Kasumi-1 (cell line): ENCODE results near the gene NACA.

Experiments used
- DNase-seq, 2 experiments: peaks; one replicate each; lab custom pipeline; 2025; lab: John Stamatoyannopoulos, UW

NACA gene

GRCh38 chr12:56687223-56688128 is 37.6 kb downstream of the NACA start:
- peak; percentile 29 to 33 for DNase-seq

- DNase-seq, result peak in 1 of 2 experiments; percentile 62
These were observed 40.2 kb downstream of the NACA start for GRCh38 chr12:56684745-56685359.

- DNase-seq, result no peak
These were observed 42.8 kb downstream of the NACA start for GRCh38 chr12:56682323-56682722.

- DNase-seq, result no peak
These were observed 45.1 kb downstream of the NACA start for GRCh38 chr12:56679883-56680575.

- no peak for DNase-seq
These were observed 46.2 kb downstream of the NACA start for GRCh38 chr12:56678852-56679251.

- DNase-seq, result no peak
These were observed 47.4 kb downstream of the NACA start for GRCh38 chr12:56677680-56678079.

- no peak for DNase-seq
These were observed 48.1 kb downstream of the NACA start for GRCh38 chr12:56676851-56677580.

- DNase-seq, result no peak
These were observed 53.5 kb downstream of the NACA start for GRCh38 chr12:56671608-56672007.

GRCh38 chr12:56670836-56671235 is 54.3 kb downstream of the NACA start:
- DNase-seq, result no peak

GRCh38 chr12:56668197-56668457 is 57.0 kb downstream of the NACA start:
- no peak for DNase-seq
